ENCODE results near the gene ADCY5.
"Not testable (repeated sequence)": the region's sequence is repeated elsewhere in the genome, so short reads cannot be mapped to it uniquely, and the experiment has no call there.

The ADCY5 gene

GRCh38 chr3:123448536-123449101, at the start of gene ADCY5:
TSS of gene ADCY5 (minus strand) at chr3:123449090. CDS start at chr3:123448545, 545 bp downstream.
- DNase-seq (ENCODE audit: low spot score) = peak; percentile 16

GRCh38 chr3:123493912-123494311, 45.0 kb upstream of the ADCY5 start:
- no peak for DNase-seq (ENCODE audit: low spot score)

DNA sequence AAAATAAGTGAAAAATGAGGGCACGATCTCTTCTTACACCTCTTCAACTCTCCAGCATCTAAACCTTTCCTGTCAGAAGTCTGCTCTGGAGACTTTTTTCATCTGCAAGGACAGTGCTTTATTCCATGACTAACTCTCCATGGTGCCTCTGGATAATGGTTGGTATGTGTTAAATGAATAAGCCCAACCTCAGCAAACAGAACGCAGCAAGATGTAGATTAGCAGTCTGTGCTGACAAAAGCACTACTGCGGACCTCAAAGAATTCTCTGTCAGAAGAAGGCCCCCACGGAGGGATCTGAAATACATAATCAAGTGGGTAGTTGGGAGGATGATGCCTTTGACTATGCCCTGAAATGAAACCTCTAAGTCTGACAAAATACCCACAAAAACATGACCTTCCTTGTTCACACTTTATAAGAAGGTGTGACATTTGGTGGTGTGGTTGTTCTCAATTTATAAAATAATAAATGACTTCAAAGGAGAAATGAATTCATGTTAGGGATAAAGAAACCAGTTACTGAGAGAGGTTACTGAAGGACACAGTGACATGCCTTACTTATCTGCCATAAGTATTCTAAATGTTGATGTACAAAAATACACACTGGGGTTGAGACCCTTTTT, 43.2 kb upstream of the ADCY5 start:
- DNase-seq (ENCODE audit: low spot score) = no peak

- DNase-seq (ENCODE audit: low spot score) = peak; percentile 44
Observed at GRCh38 chr3:123489400-123490004, 40.6 kb upstream of the ADCY5 start.

GRCh38 chr3:123488645-123489347, 39.9 kb upstream of the ADCY5 start:
- no peak for DNase-seq (ENCODE audit: low spot score)

DNA sequence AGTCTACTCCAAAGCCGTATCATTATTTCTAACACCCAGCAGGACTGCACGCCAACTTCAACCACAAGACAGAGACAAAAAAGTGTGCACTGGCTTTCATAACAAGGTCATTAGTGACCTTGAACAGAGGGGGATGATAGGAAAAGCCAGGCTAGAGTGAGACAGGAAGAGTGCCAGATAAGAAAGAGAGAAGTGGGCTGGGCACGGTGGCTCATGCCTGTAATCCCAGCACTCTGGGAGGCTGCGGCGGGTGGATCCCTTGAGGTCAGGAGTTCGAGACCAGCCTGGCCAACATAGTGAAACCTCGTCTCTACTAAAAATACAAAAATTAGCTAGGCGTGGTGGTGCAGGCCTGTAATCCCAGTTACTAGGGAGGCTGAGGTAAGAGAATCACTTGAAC, 38.2 kb upstream of the ADCY5 start:
- DNase-seq (ENCODE audit: low spot score) = not testable (repeated sequence)

GRCh38 chr3:123486460-123486859, 37.6 kb upstream of the ADCY5 start:
- no peak for DNase-seq (ENCODE audit: low spot score)

DNA sequence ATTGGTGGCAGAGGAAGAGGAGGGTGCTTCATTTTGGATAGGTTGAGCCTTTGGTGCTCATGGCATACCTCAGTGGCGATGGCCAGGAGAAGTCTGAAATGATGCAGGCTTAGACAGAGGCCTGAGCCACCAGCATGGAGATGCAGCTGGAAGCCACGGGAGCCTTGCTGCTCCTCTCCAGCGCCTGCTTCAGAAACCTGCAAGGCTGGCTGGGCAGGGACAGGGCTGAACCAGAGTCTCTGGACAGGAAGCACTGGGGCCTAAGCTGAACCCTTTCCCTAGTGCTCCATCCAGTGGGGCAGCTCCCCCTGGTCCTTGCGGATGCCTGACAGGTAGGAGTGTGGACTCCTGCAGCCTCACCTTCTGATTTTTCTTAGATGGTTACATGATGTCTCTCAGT, 36.7 kb upstream of the ADCY5 start:
- DNase-seq (ENCODE audit: low spot score) = no peak

- no peak for DNase-seq (ENCODE audit: low spot score)
Observed at GRCh38 chr3:123483146-123483545, 34.3 kb upstream of the ADCY5 start.

DNA sequence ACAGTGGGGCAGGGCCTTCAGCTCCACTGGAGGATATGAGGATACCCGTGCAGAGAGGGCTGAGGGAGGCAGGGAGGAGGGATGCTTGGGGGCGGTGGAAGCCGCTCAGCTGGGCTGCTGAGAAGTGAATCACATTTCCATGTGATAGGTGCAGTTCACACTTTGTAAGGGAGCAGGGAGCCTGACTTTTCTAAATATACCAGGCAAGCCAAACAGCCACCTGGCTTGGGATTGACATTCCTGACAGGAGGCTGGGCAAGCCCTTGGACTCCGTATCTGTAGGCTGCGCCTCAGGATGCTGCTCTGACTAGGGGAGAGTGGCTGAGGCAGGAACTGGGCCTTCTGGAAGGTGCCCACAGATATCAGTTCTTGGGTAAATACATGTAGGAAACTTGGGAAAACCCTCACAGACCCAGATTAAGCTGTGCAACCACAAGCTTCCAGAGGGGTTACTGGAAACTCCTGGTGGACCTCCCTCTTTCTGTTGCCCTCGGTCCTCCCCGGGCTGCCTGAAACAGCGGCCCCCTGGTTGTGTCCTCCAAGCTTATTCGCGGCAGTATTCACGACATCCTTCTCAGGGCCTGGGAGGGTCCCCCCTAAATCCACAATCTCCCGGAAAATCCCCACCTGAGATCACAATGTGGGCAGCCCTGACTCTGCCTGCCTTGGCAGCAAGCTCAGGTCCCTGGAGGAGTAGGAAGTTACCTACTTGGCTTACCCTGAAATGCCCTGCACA, 33.0 kb upstream of the ADCY5 start:
- no peak for DNase-seq (ENCODE audit: low spot score)

DNA sequence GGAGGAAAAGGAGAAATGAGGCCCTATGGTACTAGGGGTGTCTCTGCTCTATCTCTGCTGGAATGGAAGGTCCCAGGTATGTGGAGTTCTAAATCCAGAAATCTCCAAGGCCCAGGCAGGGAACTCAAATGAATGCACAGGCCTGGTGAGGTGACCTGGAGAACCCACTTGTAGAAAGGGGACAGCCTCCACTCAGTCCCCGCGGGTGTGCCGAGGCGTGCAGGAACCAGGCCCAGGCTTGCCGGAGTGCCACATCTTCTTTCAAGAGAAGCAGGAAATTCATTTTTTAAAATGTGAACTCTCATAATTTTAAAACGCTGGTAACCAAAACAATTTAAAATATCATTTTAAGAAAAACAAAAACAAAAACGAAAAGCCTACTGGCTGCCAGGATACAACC, 32.2 kb upstream of the ADCY5 start:
- no peak for DNase-seq (ENCODE audit: low spot score)

- DNase-seq (ENCODE audit: low spot score) = peak; percentile 16
Observed at GRCh38 chr3:123480428-123480827, 31.5 kb upstream of the ADCY5 start.

DNA sequence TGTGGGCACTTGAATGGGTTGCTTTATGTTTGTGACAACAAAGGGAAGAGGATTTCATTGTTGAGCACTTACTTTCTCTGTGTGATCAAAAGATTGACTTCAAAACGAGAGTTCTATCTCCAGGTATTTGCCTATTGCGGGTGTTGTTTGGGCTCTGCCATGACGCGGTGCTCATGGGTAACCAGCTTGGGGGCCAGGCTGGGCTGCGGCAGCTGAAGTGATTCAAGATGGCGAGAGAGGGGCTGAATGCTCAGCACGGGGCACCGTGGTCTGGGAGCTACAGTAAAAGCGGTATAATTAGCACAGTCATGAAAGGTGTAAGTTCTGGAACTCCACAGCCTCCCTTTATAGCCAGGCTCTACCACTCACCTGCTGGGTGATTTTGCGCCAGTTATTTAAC, 31.0 kb upstream of the ADCY5 start:
- no peak for DNase-seq (ENCODE audit: low spot score)

DNA sequence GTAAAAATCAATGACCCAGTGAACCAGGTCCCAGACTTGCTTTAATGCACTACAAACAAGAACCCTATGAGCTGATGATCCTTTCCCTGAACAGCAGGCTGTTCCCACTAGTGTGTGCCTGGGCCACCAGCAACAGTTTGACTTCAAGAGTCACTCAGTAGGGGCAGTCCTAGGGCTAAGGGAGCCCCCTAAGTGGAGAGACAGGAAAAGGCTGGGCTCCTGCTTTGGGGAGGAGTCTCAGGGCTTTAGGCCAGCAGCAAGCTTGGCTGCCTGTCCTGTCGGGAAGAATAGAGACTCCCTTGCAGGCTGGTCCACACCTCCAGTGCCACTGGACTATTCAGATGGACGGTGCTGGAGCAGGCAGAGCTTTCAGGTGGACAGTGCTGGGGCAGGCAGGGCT, 29.4 kb upstream of the ADCY5 start:
- no peak for DNase-seq (ENCODE audit: low spot score)

GRCh38 chr3:123476967-123477750, 28.3 kb upstream of the ADCY5 start:
- no peak for DNase-seq (ENCODE audit: low spot score)

DNA sequence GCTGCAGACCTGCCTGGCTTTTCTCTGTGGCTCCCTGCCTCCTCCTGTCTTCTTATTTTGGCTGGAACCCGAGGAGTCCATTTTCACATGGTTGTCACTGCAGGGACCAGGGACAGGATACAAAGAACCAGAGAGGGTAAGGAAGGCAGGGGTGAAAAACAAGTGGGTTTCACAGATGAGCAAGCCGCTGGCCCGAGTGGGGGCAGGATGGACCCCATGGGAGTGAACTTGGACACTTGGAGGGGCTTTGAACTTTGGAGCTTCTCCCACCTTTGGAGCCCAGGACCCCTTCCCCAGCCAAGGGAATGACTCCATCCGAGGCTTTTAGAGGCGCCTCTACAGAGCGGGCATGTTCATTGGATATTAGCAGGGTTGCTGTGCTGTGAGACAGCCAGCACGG, 26.9 kb upstream of the ADCY5 start:
- no peak for DNase-seq (ENCODE audit: low spot score)

GRCh38 chr3:123471106-123471505, 22.2 kb upstream of the ADCY5 start:
- DNase-seq (ENCODE audit: low spot score) = no peak

GRCh38 chr3:123469323-123469995, 20.6 kb upstream of the ADCY5 start:
- no peak for DNase-seq (ENCODE audit: low spot score)

DNA sequence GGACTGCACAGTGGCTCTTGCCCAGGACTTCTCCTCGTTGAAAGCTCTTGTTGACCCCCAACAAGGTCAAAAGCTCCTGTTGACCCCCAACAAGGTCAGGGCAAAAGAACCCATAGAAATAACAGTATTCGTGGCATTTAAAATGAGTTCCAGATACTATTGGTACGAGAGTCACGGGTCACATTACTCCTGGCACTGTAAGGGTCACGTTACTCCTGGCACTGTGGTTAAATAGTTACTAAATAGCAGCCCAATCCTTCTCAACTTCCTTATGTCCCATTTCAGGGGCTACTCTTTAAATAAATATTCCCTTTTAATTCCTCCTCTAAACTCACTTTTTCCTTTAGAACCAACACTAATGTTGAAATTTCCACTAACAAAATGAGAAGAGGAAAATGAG, 18.2 kb upstream of the ADCY5 start:
- no peak for DNase-seq (ENCODE audit: low spot score)

GRCh38 chr3:123464211-123464610, 15.3 kb upstream of the ADCY5 start:
- no peak for DNase-seq (ENCODE audit: low spot score)

DNA sequence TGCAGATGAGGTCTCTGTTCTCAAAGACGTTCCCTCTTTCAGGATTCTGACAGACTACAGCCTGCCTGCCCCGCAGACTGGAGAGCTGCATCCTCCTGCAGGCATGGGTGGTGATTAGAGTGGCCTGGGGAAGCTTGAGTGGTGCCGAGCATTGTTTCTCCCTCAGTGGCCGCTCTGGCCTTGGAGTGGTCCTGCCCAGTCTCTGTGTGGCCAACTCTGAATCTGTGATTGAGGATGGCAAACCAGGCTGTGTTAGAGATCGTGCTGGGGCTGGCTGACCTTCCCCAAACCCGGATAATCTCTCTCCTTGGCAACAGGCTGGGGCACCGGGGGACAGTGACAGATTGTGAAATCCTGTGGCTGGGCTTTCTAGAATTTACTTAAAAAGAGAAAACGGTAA, 11.0 kb upstream of the ADCY5 start:
- no peak for DNase-seq (ENCODE audit: low spot score)
